ENCODE results near the gene CC2D1B.

- no peak for TF ChIP-seq CTCF (IDR thresholded peaks at IDR 0.05; ENCODE audit: low read depth, low read length, poor library complexity, severe bottlenecking)
- TF ChIP-seq EZH2phosphoT487 (IDR thresholded peaks at IDR 0.05; ENCODE audit: borderline replicate concordance, low read length): no peak
Observed at GRCh38 chr1:52323731-52324130, 42.3 kb downstream of the CC2D1B start.

Data from DOHH2 (cell line).